Peyer's patch (tissue), 4 donors: ENCODE results near the gene HBQ1.
"Not testable (repeated sequence)": the region's sequence is repeated elsewhere in the genome, so short reads cannot be mapped to it uniquely, and the experiment has no call there.

ENCODE experiments used
- POLR2A ChIP-seq, 2 donors: fragments of 450-650 bp; IDR thresholded peaks; one replicate each; pipeline ENCODE4 v1.5.1; 2017; ENCODE audit warnings: antibody characterized with exemption in 2 of 2, mild to moderate bottlenecking in 2 of 2, moderate library complexity in 2 of 2
- TF ChIP-seq, protein P1 (sequence below), 6 experiments: fragments of 450-650 bp in 4 of 6; fragments of 200-600 bp in 2 of 6; sonication (generic) in 1 of 6; IDR thresholded peaks; one replicate each; pipeline ENCODE4 v1.5.1; 2017 to 2019; ENCODE audit warnings: antibody characterized with exemption in 6 of 6, mild to moderate bottlenecking in 3 of 6, moderate library complexity in 1 of 6

DNA sequence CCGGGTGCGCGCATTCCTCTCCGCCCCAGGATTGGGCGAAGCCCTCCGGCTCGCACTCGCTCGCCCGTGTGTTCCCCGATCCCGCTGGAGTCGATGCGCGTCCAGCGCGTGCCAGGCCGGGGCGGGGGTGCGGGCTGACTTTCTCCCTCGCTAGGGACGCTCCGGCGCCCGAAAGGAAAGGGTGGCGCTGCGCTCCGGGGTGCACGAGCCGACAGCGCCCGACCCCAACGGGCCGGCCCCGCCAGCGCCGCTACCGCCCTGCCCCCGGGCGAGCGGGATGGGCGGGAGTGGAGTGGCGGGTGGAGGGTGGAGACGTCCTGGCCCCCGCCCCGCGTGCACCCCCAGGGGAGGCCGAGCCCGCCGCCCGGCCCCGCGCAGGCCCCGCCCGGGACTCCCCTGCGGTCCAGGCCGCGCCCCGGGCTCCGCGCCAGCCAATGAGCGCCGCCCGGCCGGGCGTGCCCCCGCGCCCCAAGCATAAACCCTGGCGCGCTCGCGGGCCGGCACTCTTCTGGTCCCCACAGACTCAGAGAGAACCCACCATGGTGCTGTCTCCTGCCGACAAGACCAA is 7.8 kb upstream of the HBQ1 start, which contains the start of gene HBA2:
- TF ChIP-seq, protein P1, sequence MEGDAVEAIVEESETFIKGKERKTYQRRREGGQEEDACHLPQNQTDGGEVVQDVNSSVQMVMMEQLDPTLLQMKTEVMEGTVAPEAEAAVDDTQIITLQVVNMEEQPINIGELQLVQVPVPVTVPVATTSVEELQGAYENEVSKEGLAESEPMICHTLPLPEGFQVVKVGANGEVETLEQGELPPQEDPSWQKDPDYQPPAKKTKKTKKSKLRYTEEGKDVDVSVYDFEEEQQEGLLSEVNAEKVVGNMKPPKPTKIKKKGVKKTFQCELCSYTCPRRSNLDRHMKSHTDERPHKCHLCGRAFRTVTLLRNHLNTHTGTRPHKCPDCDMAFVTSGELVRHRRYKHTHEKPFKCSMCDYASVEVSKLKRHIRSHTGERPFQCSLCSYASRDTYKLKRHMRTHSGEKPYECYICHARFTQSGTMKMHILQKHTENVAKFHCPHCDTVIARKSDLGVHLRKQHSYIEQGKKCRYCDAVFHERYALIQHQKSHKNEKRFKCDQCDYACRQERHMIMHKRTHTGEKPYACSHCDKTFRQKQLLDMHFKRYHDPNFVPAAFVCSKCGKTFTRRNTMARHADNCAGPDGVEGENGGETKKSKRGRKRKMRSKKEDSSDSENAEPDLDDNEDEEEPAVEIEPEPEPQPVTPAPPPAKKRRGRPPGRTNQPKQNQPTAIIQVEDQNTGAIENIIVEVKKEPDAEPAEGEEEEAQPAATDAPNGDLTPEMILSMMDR (IDR thresholded peaks at IDR 0.05) = not testable (repeated sequence)
- not testable (repeated sequence) for TF ChIP-seq POLR2A (IDR thresholded peaks at IDR 0.05)
